NCI-H345 treated with DMSO at 0.1 percent for 48 hours (cell line): Measurements from ENCODE around the gene MX2.
"Not testable (repeated sequence)": the region's sequence is repeated elsewhere in the genome, so short reads cannot be mapped to it uniquely, and the experiment has no call there.

Experiments
- DNase-seq: peaks from one replicate; lab custom pipeline; 2025; ENCODE audit not compliant: unreplicated experiment; lab: John Stamatoyannopoulos, UW

The MX2 gene

GRCh38 chr21:41333752-41334151 lies 28.1 kb upstream of the MX2 start:
- no peak for DNase-seq

- DNase-seq, result no peak
Measured at GRCh38 chr21:41337515-41337914, 24.3 kb upstream of the MX2 start.

DNA sequence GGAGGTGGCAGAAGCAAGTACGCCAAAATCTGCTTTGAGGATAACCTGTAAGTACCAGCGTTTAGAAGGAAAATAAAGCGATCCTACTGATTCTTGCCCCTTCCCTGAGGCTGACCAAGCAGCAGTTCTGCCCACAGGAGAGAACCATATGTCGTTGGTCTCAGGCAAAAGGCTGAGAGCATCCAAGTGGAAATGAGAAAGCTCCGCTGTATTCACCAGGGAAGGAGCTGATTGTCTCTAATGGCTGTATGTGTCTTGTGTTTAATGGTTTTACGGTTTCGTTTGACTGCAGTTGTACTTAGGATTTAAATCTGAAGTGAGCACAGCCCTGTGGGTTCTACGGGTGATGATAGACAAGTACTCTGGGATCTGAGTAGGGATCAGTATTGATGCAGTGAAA lies 23.4 kb upstream of the MX2 start:
- DNase-seq, result no peak

DNA sequence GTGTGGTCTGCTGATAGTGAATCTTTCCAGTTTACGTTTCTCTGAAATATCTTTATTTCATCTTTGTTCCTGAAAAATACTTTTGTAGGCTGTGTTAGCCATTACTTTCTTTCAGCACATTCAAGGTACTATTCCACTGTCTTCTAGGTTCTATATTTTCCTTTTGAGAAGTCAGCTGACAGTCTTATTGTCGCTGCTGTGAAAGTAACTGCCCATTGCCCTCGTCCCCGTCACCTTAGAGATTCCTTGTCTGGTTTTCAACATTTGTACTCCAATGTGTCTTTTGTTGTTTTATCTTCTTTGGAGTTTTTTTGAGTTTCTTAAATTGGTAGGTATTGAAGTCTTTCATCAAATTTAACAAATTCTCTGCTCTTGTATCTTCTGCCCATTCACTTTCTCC lies 19.8 kb upstream of the MX2 start:
- no peak for DNase-seq

- DNase-seq, result no peak
Measured at GRCh38 chr21:41344146-41344545, 17.7 kb upstream of the MX2 start.

GRCh38 chr21:41345356-41345755 lies 16.5 kb upstream of the MX2 start:
- no peak for DNase-seq

GRCh38 chr21:41345934-41346685 lies 15.7 kb upstream of the MX2 start:
- no peak for DNase-seq

- DNase-seq, result no peak
Measured at GRCh38 chr21:41346758-41347157, 15.1 kb upstream of the MX2 start.

- DNase-seq, result no peak
Measured at GRCh38 chr21:41348434-41348833, 13.4 kb upstream of the MX2 start.

DNA sequence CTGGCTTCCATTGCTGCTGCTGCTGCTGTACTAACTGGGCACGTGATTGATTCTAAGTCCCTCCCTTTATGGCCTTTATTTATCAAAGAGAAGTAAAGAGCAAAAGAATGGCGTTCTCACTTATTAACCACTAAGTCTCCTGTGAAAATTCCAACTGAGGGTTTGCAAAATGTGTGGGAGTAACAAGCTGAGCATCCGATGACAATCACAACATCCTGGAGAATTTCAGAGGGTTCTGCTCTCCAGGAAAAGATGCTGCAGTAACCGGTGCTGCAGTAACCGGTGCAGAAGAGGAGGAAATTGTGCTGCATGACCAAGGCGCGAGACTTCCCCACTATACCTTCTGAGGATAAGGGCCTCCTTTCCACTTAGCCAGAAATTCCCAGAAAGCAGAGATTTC lies 12.7 kb upstream of the MX2 start:
- DNase-seq, result no peak

DNA sequence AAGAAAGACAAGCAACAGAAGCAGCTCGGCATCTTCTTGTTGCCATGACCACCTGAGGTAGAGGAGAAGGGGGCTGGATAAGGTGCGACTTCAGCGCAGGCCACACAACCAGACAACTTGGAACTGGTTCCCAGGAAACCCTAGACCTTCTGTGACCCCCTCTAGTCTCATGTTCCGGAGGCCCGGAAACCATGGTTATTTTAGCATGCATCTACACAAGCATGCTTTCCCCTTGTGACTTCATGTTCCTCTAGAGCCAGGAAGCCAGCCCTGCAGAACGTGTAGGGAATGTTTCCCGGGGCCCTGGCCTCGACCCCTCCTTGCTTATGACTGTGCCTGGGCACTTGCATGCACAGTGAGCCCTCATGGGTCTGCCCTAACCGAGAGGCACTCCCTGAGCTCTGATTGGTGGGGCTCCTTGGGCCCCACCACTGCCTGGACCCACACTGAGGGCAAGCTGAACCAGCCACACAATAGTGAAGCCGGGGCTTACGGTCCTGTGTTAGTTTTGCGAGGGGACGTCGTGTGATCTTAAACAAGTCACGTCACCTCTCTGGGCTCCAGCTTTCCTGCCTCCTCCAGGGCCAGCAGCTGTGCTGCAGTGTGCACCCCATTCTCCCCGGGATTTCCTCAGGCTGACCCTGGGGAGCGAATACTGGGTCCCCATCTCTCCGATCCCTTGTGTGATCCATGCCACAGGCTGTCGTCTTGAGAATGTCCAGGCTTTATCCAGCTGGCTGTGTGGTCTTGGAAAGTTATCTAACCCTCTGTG lies 12.0 kb upstream of the MX2 start:
- DNase-seq, result no peak

- DNase-seq, result no peak
Measured at GRCh38 chr21:41350436-41351155, 11.2 kb upstream of the MX2 start.

GRCh38 chr21:41357546-41357945 lies 4.3 kb upstream of the MX2 start:
- no peak for DNase-seq

DNA sequence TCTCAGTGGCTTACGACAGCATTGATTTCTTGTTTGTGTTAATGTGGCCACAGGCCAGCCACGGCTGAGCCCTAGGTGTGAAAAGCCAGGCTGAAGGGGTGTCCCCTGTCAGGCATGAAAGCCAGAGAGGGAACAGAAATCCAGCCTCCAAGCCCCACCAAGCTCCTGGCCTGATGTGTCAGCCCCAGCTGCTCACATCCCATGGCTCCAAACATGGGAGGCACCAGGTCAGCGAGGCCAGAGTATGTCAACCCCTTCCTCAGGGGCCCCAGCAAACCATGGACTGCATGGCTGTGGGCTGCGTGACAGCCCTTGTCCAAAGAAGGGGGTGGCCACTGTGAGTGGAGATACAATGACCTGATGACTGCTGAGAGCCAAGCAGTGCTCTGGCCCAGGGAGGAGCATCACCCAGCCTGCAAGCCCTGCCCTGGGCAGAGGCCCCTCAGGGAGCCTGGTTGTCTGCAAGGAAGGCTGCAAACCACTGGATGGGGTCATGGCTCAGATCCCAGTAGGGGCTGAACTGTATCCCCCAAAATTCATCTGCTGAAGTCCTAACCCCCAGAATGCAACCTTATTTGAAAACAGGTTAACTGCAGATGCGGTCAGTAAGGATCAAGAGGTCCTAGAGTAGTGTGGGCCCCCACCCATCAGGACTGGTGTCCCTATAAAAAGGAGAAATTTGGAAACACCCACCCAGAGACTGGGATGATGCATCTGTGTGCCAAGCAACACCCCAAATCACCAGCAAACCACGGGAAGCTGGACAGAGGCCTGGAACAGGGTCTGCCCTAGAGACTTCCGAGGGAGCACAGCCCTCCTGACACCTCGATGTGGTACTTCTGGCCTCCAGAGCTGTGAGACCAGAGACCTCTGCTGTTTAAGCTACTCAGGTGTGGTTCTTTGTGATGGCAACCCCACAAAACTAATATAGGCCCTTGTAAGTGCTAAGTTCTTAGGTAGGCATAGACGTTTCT lies 3.3 kb upstream of the MX2 start:
- no peak for DNase-seq

GRCh38 chr21:41359286-41359685 lies 2.5 kb upstream of the MX2 start:
- DNase-seq, result no peak

- not testable (repeated sequence) for DNase-seq
Measured at GRCh38 chr21:41359754-41360071, 2.1 kb upstream of the MX2 start.

DNA sequence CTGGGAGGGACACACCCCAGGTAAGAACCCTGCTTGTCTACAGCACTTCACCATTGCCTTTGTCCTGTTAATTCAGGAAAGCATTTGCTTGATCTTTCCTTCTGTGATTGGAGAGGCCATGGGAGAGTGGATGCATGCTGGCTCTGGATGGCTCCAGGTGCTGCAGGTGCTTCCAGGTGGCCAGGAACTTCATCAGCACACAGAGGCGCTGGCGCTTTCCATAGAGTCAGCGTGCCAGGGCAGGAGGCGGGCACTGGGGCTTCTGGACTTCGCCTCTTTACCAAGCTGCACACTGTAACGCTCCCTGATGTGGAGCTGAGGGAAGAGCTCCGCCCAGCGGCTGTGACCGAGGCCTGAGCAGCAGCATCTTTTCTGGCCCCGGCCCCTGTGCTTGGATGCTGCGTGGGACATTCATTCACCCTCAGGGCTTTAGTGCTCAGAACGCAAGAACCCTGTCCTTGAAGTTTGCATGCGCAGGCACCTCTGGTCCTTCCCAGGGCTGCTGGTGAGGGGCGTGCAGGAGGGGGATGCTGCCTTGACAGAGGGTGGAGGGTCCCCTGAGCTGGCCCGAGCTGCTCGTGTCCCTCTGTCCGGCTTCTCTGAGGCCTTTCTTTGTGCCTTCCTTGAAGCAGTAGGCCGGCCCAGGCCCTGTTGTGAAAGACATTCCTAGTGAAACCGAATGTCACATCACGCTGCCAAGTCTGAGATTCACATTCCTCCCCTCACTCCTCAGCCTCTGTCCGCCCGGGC lies 1.6 kb upstream of the MX2 start:
- DNase-seq, result peak; percentile 88

- DNase-seq, result no peak
Measured at GRCh38 chr21:41361053-41361785, 608 bp upstream of the MX2 start.

DNA sequence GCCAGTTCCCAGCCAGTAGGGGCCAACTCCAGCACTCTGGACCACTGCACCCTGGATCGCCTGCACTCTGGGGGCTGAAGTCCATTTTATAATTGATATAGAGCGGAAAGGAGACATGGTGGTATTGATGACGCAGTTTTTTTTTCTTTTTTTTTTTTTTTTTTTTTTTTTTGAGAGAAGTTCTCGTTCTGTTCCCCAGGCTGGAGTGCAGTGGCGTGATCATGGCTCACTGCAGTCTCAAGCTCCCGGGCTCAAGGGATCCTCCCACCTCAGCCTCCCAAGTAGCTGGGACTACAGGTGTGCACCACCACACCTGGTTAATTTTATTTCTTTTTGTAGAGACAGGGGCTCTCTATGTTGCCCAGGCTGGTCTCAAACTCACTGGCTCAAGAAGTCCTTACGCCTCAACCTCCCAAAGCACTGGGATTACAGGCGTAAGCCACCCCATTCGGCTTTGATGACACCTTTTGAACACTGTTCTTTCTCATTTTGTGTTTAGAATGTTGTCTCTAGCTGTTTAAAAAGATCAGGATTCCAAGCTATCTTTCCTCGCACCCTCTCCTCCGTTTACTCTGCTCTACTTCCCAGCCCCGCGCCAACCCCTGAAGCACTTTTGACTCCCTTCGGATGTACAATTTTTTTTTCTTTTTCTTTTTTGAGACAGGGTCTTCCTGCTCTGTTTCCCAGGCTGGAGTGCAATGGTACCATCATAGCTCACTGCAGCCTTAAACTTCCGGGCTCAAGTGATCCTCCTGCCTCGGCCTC lies 960 bp downstream of the MX2 start:
- DNase-seq, result no peak
